ENCODE data around the gene MAD2L2.

MAD2L2 gene

GRCh38 chr1:11653861-11654136, 27.1 kb downstream of the MAD2L2 start:
- Histone ChIP-seq H3K4me3 (replicated peaks; ENCODE audit: low read depth, low read length) (peak overlapping the region; percentile 64), H3K27me3 (replicated peaks; ENCODE audit: control insufficient read depth, insufficient read depth, low read length) (no peaks in the 10 kb centered on the region; the same call in 1 of the 2 replicates), H3K36me3 (ENCODE audit: control insufficient read depth, insufficient read depth, low read length) (no peaks in the 10 kb centered on the region; the same call in none of the 2 replicates)
- DNase-seq (ENCODE audit: extremely low read depth, insufficient read length): no peak
- TF ChIP-seq, protein P1, sequence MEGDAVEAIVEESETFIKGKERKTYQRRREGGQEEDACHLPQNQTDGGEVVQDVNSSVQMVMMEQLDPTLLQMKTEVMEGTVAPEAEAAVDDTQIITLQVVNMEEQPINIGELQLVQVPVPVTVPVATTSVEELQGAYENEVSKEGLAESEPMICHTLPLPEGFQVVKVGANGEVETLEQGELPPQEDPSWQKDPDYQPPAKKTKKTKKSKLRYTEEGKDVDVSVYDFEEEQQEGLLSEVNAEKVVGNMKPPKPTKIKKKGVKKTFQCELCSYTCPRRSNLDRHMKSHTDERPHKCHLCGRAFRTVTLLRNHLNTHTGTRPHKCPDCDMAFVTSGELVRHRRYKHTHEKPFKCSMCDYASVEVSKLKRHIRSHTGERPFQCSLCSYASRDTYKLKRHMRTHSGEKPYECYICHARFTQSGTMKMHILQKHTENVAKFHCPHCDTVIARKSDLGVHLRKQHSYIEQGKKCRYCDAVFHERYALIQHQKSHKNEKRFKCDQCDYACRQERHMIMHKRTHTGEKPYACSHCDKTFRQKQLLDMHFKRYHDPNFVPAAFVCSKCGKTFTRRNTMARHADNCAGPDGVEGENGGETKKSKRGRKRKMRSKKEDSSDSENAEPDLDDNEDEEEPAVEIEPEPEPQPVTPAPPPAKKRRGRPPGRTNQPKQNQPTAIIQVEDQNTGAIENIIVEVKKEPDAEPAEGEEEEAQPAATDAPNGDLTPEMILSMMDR (IDR thresholded peaks at IDR 0.05; ENCODE audit: insufficient read depth, low read length, poor library complexity, severe bottlenecking): no peak

GRCh38 chr1:11653101-11653860, 27.7 kb downstream of the MAD2L2 start:
- Histone ChIP-seq H3K36me3 (ENCODE audit: control insufficient read depth, insufficient read depth, low read length) (no peaks in the 10 kb centered on the region; the same call in 1 of the 2 replicates), H3K27me3 (replicated peaks; ENCODE audit: control insufficient read depth, insufficient read depth, low read length) (no peaks in the 10 kb centered on the region; the same call in 1 of the 2 replicates), H3K4me3 (replicated peaks; ENCODE audit: low read depth, low read length) (no peak overlapping the region)
- TF ChIP-seq, protein P1 (IDR thresholded peaks at IDR 0.05; ENCODE audit: insufficient read depth, low read length, poor library complexity, severe bottlenecking): no peak
- DNase-seq (ENCODE audit: extremely low read depth, insufficient read length): no peak

- TF ChIP-seq, protein P1 (IDR thresholded peaks at IDR 0.05; ENCODE audit: insufficient read depth, low read length, poor library complexity, severe bottlenecking): no peak
- Histone ChIP-seq H3K4me3 (replicated peaks; ENCODE audit: low read depth, low read length) (no peak overlapping the region), H3K36me3 (ENCODE audit: control insufficient read depth, insufficient read depth, low read length) (no peaks in the 10 kb centered on the region; the same call in 1 of the 2 replicates), H3K27me3 (replicated peaks; ENCODE audit: control insufficient read depth, insufficient read depth, low read length) (no peaks in the 10 kb centered on the region; the same call in 1 of the 2 replicates)
- DNase-seq (ENCODE audit: extremely low read depth, insufficient read length): no peak
Observed at GRCh38 chr1:11652203-11652780, 28.7 kb downstream of the MAD2L2 start.

- no peak for DNase-seq (ENCODE audit: extremely low read depth, insufficient read length)
- TF ChIP-seq, protein P1 (IDR thresholded peaks at IDR 0.05; ENCODE audit: insufficient read depth, low read length, poor library complexity, severe bottlenecking): no peak
- Histone ChIP-seq H3K4me3 (replicated peaks; ENCODE audit: low read depth, low read length) (no peak overlapping the region), H3K27me3 (replicated peaks; ENCODE audit: control insufficient read depth, insufficient read depth, low read length) (no peaks in the 10 kb centered on the region; the same call in 1 of the 2 replicates), H3K36me3 (ENCODE audit: control insufficient read depth, insufficient read depth, low read length) (no peaks in the 10 kb centered on the region)
Observed at GRCh38 chr1:11651017-11651416, 29.9 kb downstream of the MAD2L2 start.

GRCh38 chr1:11650331-11650991, 30.5 kb downstream of the MAD2L2 start:
- DNase-seq (ENCODE audit: extremely low read depth, insufficient read length): peak; percentile 78
- TF ChIP-seq, protein P1 (IDR thresholded peaks at IDR 0.05; ENCODE audit: insufficient read depth, low read length, poor library complexity, severe bottlenecking): peak; percentile 70
- H3K36me3 ChIP-seq (ENCODE audit: control insufficient read depth, insufficient read depth, low read length): no peaks in the 10 kb centered on the region
- no peaks in the 10 kb centered on the region; the same call in 1 of the 2 replicates for H3K27me3 ChIP-seq (replicated peaks; ENCODE audit: control insufficient read depth, insufficient read depth, low read length)
- peak overlapping the region; percentile 33; the same call in 1 of the 2 replicates for H3K4me3 ChIP-seq (replicated peaks; ENCODE audit: low read depth, low read length)

Measured in GM06990 (cell line).